ENCODE results near the gene GCLC.
A peak's percentile ranks its signal among the peaks of the same experiment; 100 is the strongest.
"Not testable (repeated sequence)": the region's sequence is repeated elsewhere in the genome, so short reads cannot be mapped to it uniquely, and the experiment has no call there.

The GCLC gene

DNA sequence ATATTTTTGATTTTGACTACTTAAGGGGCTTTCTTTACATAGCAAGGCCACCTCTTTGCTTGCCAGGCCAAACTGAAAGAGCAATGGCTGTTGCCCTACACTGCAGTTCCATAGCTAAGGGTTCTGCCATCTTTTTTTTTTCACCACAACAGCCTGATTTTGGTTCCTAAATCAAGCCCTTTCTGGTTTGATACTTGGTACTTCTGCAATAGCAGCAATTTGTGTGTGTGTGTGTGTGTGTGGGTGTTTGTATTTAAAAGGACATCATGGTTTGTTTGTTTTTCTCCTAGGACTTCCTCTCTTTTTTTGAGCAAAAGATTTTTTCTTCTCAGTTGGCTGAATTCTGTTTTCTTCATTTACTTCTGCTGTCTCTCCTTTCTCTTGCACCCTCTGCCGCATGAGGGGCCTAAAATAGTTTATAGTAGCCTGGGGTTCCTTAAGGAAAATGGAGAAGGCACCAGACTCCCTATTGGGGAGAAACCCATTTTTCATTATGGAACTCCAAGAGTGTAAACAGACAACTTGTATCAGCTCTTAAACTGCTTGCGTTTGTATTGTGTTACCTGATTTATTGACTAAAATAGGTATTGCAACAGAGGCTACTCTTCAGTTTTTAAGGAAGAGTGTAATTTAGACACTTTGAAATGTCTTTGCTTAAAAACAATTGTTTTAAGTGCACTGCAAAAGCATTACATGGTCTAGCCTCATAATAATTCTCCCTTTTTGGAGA lies 12.2 kb upstream of the GCLC start:
- DNase-seq (ENCODE audit: low spot score): no peak

DNA sequence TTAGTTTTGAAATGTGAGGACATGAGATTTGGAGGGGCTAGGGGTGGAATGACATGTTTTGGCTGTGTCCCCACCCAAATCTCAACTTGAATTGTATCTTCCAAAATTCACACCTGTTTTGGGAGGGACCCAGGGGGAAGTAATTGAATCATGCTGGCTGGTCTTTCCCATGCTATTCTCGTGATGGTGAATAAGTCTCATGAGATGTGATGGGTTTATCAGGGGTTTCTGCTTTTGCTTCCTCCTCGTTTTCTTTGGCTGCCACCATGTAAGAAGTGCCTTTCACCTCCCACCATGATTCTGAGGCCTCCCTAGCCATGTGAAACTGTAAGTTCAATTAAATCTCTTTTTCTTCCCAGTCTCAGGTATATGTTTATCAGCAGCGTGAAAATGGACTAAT lies 8.7 kb upstream of the GCLC start:
- not testable (repeated sequence) for DNase-seq (ENCODE audit: low spot score)

DNA sequence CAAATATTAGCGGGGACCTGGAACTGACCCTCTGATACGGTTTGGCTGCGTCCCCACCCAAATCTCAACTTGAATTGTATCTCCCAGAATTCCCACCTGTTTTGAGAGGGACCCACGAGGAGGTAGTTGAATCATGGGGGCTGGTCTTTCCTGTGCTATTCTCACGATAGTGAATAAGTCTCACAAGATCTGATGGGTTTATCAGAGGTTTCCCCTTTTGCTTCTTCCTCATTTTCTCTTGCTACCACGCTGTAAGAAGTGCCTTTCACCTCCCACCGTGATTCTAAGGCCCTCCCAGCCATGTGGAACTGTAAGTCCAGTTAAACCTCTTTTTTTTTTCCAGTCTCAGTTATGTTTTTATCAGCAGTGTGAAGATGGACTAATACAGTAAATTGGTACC lies 6.8 kb upstream of the GCLC start:
- not testable (repeated sequence) for DNase-seq (ENCODE audit: low spot score)

- peak; percentile 98 for DNase-seq (ENCODE audit: low spot score)
These were observed 3.1 kb upstream of the GCLC start for GRCh38 chr6:53547811-53548496.

DNA sequence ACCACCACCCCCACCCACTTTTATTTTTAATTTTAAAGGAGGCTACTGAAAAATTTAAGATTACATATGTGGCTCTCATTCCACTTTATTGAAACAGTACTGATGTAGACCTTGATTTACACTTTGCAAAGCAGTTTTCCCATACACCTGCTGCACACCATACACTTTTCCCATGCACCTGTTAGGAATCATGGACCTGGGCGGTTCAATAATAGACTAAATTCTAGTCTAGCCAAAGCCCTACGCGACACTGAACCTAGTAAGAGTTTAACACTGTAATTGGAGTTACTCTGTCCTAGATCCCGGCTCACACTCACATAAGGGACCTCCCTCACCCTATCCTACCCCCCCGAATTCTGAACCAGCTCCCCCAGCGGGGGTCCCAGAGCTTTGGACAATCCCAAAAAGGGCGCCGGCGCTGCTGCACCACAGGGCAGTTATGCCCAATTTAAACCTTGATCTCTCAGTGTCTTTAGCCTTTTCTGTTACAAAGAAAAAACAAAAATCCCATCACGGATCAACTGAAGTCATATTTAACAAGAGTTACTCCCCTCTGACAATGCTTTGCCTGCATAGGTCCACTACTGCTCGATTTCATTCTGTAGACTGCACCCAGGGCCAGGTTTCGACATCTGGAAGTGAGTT lies 2.4 kb upstream of the GCLC start:
- no peak for DNase-seq (ENCODE audit: low spot score)

DNA sequence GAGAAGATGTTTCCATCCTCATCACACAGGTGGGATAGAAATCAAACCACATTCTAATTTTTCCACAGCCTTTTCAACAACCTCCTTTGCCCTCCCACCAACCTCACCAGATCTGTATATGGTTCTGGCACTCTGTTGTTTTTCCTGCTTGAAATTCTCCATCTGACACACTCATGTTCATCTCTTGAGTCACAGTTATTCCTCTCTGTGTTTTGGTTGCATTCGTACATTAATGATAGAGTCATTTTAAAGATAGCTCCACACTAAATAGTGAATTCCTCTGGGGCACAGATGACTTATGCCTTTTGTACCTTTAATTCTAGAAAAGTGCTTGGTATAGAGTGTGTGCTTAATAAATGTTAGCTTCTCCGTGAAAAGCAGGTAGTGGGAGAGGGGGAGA lies 1.4 kb upstream of the GCLC start:
- DNase-seq (ENCODE audit: low spot score): peak; percentile 50

GRCh38 chr6:53544217-53544469 lies 758 bp downstream of the GCLC start:
- DNase-seq (ENCODE audit: low spot score): no peak

GRCh38 chr6:53543359-53544216 lies 1.3 kb downstream of the GCLC start:
- peak; percentile 84 for DNase-seq (ENCODE audit: low spot score)

GRCh38 chr6:53541900-53542299 lies 3.0 kb downstream of the GCLC start:
- DNase-seq (ENCODE audit: low spot score): no peak

- DNase-seq (ENCODE audit: low spot score): peak; percentile 68
These were observed 4.7 kb downstream of the GCLC start for GRCh38 chr6:53540129-53540692.

DNA sequence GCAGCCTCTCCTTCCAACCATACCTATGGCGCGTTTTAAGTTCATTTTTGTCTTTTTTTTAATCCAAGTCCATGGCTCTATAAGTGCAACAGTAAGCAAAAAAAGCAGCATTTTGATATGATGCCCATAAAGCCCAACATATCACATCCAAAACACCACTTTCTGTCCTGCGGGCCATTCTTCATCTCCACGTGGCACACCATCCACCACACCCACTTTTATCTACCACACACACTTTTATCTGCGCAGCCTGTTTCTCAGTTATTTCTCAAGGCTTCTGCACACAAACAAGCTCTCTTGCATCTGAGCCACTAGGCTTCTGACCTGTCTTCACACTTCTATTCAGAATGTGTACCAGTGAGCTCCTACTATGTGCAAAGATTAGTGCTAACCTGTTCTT lies 5.3 kb downstream of the GCLC start:
- peak; percentile 91 for DNase-seq (ENCODE audit: low spot score)

DNA sequence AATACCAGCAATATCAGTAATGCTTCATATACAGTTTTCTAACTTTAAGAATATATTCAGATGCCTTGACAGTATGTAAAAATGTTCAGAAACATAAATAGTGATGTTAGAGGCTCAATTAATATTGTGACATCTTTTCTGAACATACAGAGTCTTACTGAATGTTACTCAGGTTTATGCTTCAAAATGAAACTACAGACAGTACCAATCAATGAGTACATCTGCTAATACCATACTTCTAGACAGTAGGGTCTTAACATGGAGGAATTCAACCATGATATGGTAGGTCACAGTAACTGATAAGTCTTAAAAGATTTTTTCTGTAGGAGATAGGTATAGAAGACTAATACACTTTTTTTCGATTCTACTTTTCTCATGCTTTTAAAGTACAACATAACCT lies 8.3 kb downstream of the GCLC start:
- peak; percentile 56 for DNase-seq (ENCODE audit: low spot score)

DNA sequence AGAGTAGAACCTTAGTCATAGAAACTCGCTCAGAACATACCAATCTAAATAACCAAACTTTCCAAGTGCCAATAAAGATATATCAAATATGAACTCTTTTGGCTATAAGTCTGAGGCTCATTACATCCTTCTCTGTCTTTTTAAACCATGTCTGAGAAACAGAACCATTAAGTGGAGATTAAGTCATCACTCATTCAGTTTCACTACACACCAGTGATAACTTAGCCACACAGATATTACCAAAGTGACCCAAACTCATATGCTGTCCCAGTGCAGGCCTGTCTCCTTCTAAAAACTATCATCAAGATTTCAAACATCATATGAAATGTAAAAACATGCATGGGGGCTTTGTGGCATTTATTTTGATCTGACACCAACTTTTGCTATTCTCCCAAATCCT lies 12.0 kb downstream of the GCLC start:
- DNase-seq (ENCODE audit: low spot score): no peak

DNA sequence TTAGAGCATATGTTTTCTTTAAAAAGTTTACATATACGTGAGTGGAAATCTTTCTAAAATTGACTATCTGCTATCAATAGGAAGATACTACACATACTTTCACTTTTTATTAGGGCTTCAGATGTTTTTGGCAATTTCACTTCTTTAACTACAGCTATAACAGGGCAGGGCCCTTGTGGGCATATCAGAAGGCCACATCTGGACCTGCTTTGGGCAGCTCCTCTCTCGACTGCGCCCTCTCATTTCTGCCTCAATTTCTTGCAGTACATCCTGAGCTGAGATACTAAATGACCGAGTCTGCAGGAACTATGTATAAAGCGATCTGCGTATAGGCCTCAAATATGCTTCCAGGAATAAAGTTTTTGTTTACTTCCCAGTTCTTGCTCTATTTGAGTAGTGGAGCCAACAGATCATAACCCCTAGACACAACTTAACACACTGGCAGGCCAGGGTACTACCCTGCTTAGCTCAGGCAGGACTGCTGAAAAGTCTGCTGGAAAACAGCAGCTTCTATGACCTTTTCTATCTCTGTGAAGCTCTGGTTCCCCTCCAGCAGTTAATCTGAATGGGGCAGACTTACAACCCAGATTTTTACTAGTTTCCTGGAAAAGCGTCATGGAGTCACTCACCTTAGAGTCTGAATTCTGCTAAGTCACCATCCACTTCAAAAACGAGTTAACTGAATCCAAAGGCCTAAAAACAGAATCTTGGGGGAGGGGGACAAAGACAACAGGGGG lies 12.7 kb downstream of the GCLC start:
- peak; percentile 92 for DNase-seq (ENCODE audit: low spot score)

- DNase-seq (ENCODE audit: low spot score): no peak
These were observed 14.0 kb downstream of the GCLC start for GRCh38 chr6:53530780-53531386.

DNA sequence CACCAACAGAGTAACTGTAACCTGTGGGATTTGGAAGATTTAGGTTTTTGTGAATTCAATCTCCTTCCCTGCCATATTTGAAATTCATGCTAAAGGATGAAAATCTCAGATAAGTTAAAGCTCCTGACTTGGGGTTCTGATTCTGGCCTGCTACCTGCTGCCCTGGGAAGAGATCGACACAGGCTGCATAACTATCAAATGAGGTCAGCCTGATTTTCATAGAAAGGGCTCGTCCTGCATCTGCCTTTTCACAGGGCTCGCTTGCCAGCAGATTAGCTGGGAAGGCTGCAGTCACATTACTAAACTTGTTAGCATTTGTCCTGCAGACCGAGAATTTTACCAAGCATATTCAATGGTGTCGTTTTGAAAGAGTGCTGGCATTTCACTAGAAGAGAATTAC lies 14.6 kb downstream of the GCLC start:
- peak; percentile 27 for DNase-seq (ENCODE audit: low spot score)

DNA sequence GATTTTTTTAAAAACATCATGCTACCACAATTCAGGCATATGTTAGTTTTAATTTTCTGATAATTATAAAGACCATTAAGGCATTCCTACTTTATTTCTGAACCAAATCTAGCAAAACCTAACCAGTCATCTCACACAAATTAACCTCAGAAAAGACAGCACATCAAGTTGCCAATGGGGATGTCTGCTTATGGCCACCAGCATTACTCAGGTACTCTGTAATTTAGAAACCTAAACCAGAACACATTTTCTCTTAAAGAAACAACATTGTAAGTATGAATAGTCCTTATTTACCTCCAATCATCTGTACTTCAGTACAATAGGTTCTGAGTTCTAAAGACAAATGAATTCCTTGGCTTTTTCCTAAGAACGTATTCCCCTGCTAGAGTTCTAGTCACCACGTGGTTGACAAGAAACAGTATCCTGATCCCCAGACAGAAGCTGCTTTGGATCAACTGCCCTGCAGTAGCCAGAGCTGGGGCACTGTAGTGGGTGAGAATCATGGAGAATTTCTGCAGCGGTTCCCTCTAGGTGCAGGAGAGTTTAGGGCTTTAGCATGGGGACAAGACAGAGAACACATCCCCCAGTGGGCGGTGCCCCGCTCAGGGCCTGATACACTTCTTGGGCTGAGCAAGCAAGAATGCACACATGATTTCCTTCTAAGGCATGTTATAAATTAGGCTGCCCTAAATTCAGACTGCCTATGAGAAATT lies 15.4 kb downstream of the GCLC start:
- DNase-seq (ENCODE audit: low spot score): peak; percentile 72

DNA sequence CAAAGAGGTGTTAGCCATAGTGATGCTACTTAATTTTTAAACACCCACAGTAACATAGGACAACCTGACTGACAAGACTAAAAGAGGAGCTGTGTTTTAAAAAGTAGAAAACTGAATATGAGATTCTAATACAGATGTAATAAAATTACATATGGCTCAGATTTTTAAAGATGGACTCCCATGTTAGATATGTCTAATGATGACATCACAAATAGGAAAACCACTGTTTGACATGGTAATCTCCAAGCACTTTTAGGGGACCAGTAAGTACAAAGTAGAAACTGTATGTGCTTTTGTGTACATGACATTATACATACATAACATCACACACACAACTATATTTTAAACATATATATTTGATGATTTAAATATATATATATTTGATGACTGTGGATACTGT lies 16.8 kb downstream of the GCLC start:
- no peak for DNase-seq (ENCODE audit: low spot score)

GRCh38 chr6:53527249-53527765 lies 17.6 kb downstream of the GCLC start:
- no peak for DNase-seq (ENCODE audit: low spot score)

GRCh38 chr6:53526000-53526399 lies 18.9 kb downstream of the GCLC start:
- DNase-seq (ENCODE audit: low spot score): no peak

Measured in hematopoietic multipotent progenitor cell treated with erythropoietin and hydrocortisone succinate and interleukin-3 and kit ligand, for 17 days (in vitro differentiated cells).